Neural cell (in vitro differentiated cells): ENCODE data around the gene CHST6. TPM values are rescaled to one million over a fixed set of nuclear protein-coding genes. Genes with fewer than 3 reads are reported as not detected.

ENCODE experiments used
- H2AFZ ChIP-seq: fragments of 200-600, 300-800 bp; sonication (generic), shearing (Covaris generic); 2 replicates; pipeline ENCODE4 v1.6.0; 2014; ENCODE audit warnings: low read depth, mild to moderate bottlenecking, antibody characterized with exemption, low read length, moderate library complexity
- H3F3A ChIP-seq: fragments of 200-600 bp; shearing (Covaris generic); 2 replicates; pipeline ENCODE4 v1.6.1; 2016; ENCODE audit warnings: mild to moderate bottlenecking, moderate library complexity, mixed read lengths, antibody characterized with exemption, low read length; ENCODE audit not compliant: insufficient read depth, poor library complexity, severe bottlenecking
- H3K27ac ChIP-seq: fragments of 200-600, 300-800 bp; sonication (generic), shearing (Covaris generic); 2 replicates; pipeline ENCODE4 v1.5.1; 2014; ENCODE audit warnings: mild to moderate bottlenecking, low read length, moderate library complexity
- H3K27me3 ChIP-seq: fragments of 300-800, 200-600 bp; sonication (generic), shearing (Covaris generic); 2 replicates; pipeline ENCODE4 v1.6.0; 2014; ENCODE audit warnings: mild to moderate bottlenecking, low read depth, low read length, moderate library complexity; ENCODE audit not compliant: insufficient read depth
- H3K36me3 ChIP-seq: fragments of 300-800, 200-600 bp; sonication (generic), shearing (Covaris generic); 2 replicates; pipeline ENCODE4 v1.5.1; 2014; ENCODE audit warnings: mild to moderate bottlenecking, antibody characterized with exemption, low read length, moderate library complexity; ENCODE audit not compliant: insufficient read depth
- H3K4me2 ChIP-seq: fragments of 300-800, 200-600 bp; sonication (generic), shearing (Covaris generic); 2 replicates; pipeline ENCODE4 v1.6.0; 2014; ENCODE audit warnings: mild to moderate bottlenecking, low read length
- H3K4me3 ChIP-seq: fragments of 300-800, 200-600 bp; sonication (generic), shearing (Covaris generic); 2 replicates; pipeline ENCODE4 v1.5.1; 2014; ENCODE audit warnings: mild to moderate bottlenecking, low read length, moderate library complexity
- H3K79me2 ChIP-seq: fragments of 200-600 bp; shearing (Covaris generic); replicated peaks from 2 replicates; pipeline ENCODE4 v1.6.0; 2014; ENCODE audit warnings: mild to moderate bottlenecking, low read length, moderate library complexity; ENCODE audit not compliant: insufficient read depth
- H3K9ac ChIP-seq: fragments of 300-800, 200-600 bp; sonication (generic), shearing (Covaris generic); 2 replicates; pipeline ENCODE4 v1.6.1; 2016; ENCODE audit warnings: mild to moderate bottlenecking, low read length, mixed read lengths
- H3K9me2 ChIP-seq: fragments of 200-600 bp; shearing (Covaris generic); 2 replicates; pipeline ENCODE4 v1.6.1; 2016; ENCODE audit warnings: mild to moderate bottlenecking, low read length, mixed read lengths; ENCODE audit not compliant: insufficient read depth
- H3K9me3 ChIP-seq: fragments of 200-600, 300-800 bp; sonication (generic), shearing (Covaris generic); 2 replicates; pipeline ENCODE4 v1.6.1; 2016; ENCODE audit warnings: mild to moderate bottlenecking, mixed run types, low read length, moderate library complexity, mixed read lengths
- H4K20me1 ChIP-seq: fragments of 200-600 bp; shearing (Covaris generic); 2 replicates; pipeline ENCODE4 v1.6.1; 2016; ENCODE audit warnings: mild to moderate bottlenecking, mixed run types; ENCODE audit not compliant: insufficient read depth
- CTCF ChIP-seq: fragments of 450-650 bp; IDR thresholded peaks from 2 replicates; pipeline ENCODE4 v1.5.1; 2014; ENCODE audit warnings: antibody characterized with exemption, mild to moderate bottlenecking, moderate library complexity; ENCODE audit not compliant: poor library complexity, severe bottlenecking
- EP300 ChIP-seq: fragments of 450-650 bp; conservative IDR thresholded peaks from 2 replicates; pipeline ENCODE4 v1.6.1; 2014; ENCODE audit warnings: antibody characterized with exemption, mild to moderate bottlenecking, moderate library complexity; ENCODE audit not compliant: poor library complexity, severe bottlenecking
- EZH2 ChIP-seq: fragments of 200-600, 300-800 bp; shearing (Covaris generic), sonication (generic); IDR thresholded peaks from 2 replicates; pipeline ENCODE4 v1.6.1; 2014; ENCODE audit warnings: antibody characterized with exemption, low read length, borderline replicate concordance, mild to moderate bottlenecking; ENCODE audit not compliant: insufficient read depth, poor library complexity, severe bottlenecking
- MXI1 ChIP-seq: fragments of 450-650 bp; conservative IDR thresholded peaks from 2 replicates; pipeline ENCODE4 v1.6.1; 2014; ENCODE audit warnings: antibody characterized with exemption, mild to moderate bottlenecking; ENCODE audit not compliant: poor library complexity, severe bottlenecking
- POLR2AphosphoS5 ChIP-seq: IDR thresholded peaks from 2 replicates; pipeline ENCODE4 v1.6.1; 2012
- RAD21 ChIP-seq: fragments of 450-650 bp; conservative IDR thresholded peaks from 2 replicates; pipeline ENCODE4 v1.6.1; 2014; ENCODE audit warnings: antibody characterized with exemption, mild to moderate bottlenecking, moderate library complexity
- REST ChIP-seq: IDR thresholded peaks from 2 replicates; pipeline ENCODE4 v1.6.1; 2012; ENCODE audit warnings: borderline replicate concordance
- SMC3 ChIP-seq: fragments of 450-650 bp; conservative IDR thresholded peaks from 2 replicates; pipeline ENCODE4 v1.6.1; 2014; ENCODE audit warnings: antibody characterized with exemption, mild to moderate bottlenecking, moderate library complexity; ENCODE audit not compliant: poor library complexity
- TAF1 ChIP-seq: IDR thresholded peaks from 2 replicates; pipeline ENCODE4 v1.6.1; 2012; ENCODE audit warnings: low read depth
- polyA plus RNA-seq: library from polyadenylated mRNA; depleted of rRNA; stranded (reverse); fragments of >200 nt; gene quantifications from 2 replicates; pipeline ENCODE4 v1.2.3, GENCODE V29; 2014

The CHST6 gene
- polyA plus RNA-seq, 1 donor from 2014 or later, result 0.02 TPM

- Histone ChIP-seq H3K36me3 (no peaks in the 10 kb centered on the region), H3K27me3 (no peaks in the 10 kb centered on the region), H3K9me3 (no peaks in the 10 kb centered on the region), H3K27ac (no peak overlapping the region), H4K20me1 (no peaks in the 10 kb centered on the region), H3F3A (no peaks in the 10 kb centered on the region), H3K79me2 (no peaks in the 10 kb centered on the region), H3K4me3 (no peak overlapping the region), H2AFZ (no peak overlapping the region), H3K9ac (no peak overlapping the region), H3K4me2 (no peak overlapping the region), H3K9me2 (no peaks in the 10 kb centered on the region)
- TF ChIP-seq CTCF, result no peak
- no peak for TF ChIP-seq EZH2
- no peak for TF ChIP-seq POLR2AphosphoS5
- no peak for TF ChIP-seq TAF1
- TF ChIP-seq SMC3, result no peak
- no peak for TF ChIP-seq EP300
- TF ChIP-seq REST, result no peak
- no peak for TF ChIP-seq RAD21
- TF ChIP-seq MXI1, result no peak
These were observed 34.7 kb upstream of the CHST6 start for GRCh38 chr16:75529959-75530358.

GRCh38 chr16:75529056-75529905 lies 34.0 kb upstream of the CHST6 start:
- Histone ChIP-seq H3K9me3 (no peaks in the 10 kb centered on the region), H3K9me2 (no peaks in the 10 kb centered on the region), H3K79me2 (no peaks in the 10 kb centered on the region), H3K27ac (no peak overlapping the region), H3K4me2 (no peak overlapping the region), H4K20me1 (no peaks in the 10 kb centered on the region), H3K36me3 (no peaks in the 10 kb centered on the region), H3K9ac (no peak overlapping the region), H3K4me3 (no peak overlapping the region), H3F3A (no peaks in the 10 kb centered on the region), H3K27me3 (no peaks in the 10 kb centered on the region), H2AFZ (no peak overlapping the region)
- no peak for TF ChIP-seq EP300
